Tibial nerve (tissue), 4 donors: ENCODE data around the gene NSD1. TPM values are rescaled to one million over a fixed set of nuclear protein-coding genes. Genes with fewer than 3 reads are reported as not detected.

Experiments used
- DNase-seq, 2 donors: peaks; one replicate each; pipeline ENCODE4 v3.0.0-alpha.2; 2019; ENCODE audit warnings: low spot score in 2 of 2
- H3K27ac ChIP-seq, 4 donors: fragments of 200-600 bp; sonication (generic) in 3 of 4; one replicate each; pipeline ENCODE4 v1.5.1; 2017 to 2019; ENCODE audit warnings: mild to moderate bottlenecking in 1 of 4
- H3K27me3 ChIP-seq, 2 donors: fragments of 200-600 bp; sonication (generic) in 1 of 2; one replicate each; pipeline versions ENCODE4 v1.5.1 to v1.6.0; 2017 to 2019
- H3K36me3 ChIP-seq, 3 donors: fragments of 200-600 bp; sonication (generic); one replicate each; pipeline ENCODE4 v1.5.1; 2018 to 2019
- H3K4me1 ChIP-seq, 4 donors: fragments of 200-600 bp; sonication (generic) in 3 of 4; one replicate each; pipeline ENCODE4 v1.5.1; 2017 to 2019
- H3K4me3 ChIP-seq, 4 donors: fragments of 200-600 bp; sonication (generic) in 3 of 4; one replicate each; pipeline ENCODE4 v1.5.1; 2017 to 2019; ENCODE audit warnings: mild to moderate bottlenecking in 1 of 4, moderate library complexity in 1 of 4
- H3K9me3 ChIP-seq, 4 donors: fragments of 200-600 bp; sonication (generic) in 3 of 4; one replicate each; pipeline ENCODE4 v1.5.1; 2017 to 2019
- EP300 ChIP-seq, 2 donors: sonication (generic); formaldehyde crosslinking; IDR thresholded peaks; one replicate each; pipeline ENCODE4 v1.6.1; 2017; ENCODE audit warnings: antibody characterized with exemption in 2 of 2, mild to moderate bottlenecking in 1 of 2
- POLR2A ChIP-seq, 2 donors: fragments of 450-650 bp; IDR thresholded peaks; one replicate each; pipeline ENCODE4 v1.6.1; 2017; ENCODE audit warnings: antibody characterized with exemption in 2 of 2, mild to moderate bottlenecking in 2 of 2, moderate library complexity in 2 of 2
- WGBS, 2 donors: methylation state at CpG; one replicate each; pipeline ENCODE4 v1.1.5; 2018; 5-methylcytosine and 5-hydroxymethylcytosine counted together
- total RNA-seq, 4 donors: library from RNA; depleted of rRNA; stranded (reverse); fragments of >200 nt; gene quantifications; one replicate each; pipeline ENCODE4 v1.1.0, GENCODE V29; 2016
- TF ChIP-seq, protein P1 (sequence below), 5 experiments: fragments of 200-600 bp in 3 of 5; fragments of 450-650 bp in 2 of 5; sonication (generic) in 3 of 5; IDR thresholded peaks; one replicate each; pipeline ENCODE4 v1.5.1; 2016 to 2019; ENCODE audit warnings: antibody characterized with exemption in 5 of 5, mild to moderate bottlenecking in 3 of 5, moderate library complexity in 2 of 5

NSD1 gene
- total RNA-seq, 4 donors from 2014 or later: 36.6 to 51.3 (median 40.7) TPM

- Histone ChIP-seq H3K4me1 (no peaks in the 10 kb centered on the region), H3K27ac (no peak overlapping the region), H3K9me3 (no peaks in the 10 kb centered on the region), H3K27me3 (no peaks in the 10 kb centered on the region), H3K4me3 (no peak overlapping the region), H3K36me3 (peaks cover 0 to 69% (median 4%) of the 10 kb centered on the region in 3 donors)
- DNase-seq: no peak
- WGBS, 2 donors: 94 to 95% methylated on average over 9 of the region's 9 CpGs
- TF ChIP-seq EP300 (IDR thresholded peaks at IDR 0.05) (no peak), POLR2A (IDR thresholded peaks at IDR 0.05) (no peak)
- TF ChIP-seq, protein P1, sequence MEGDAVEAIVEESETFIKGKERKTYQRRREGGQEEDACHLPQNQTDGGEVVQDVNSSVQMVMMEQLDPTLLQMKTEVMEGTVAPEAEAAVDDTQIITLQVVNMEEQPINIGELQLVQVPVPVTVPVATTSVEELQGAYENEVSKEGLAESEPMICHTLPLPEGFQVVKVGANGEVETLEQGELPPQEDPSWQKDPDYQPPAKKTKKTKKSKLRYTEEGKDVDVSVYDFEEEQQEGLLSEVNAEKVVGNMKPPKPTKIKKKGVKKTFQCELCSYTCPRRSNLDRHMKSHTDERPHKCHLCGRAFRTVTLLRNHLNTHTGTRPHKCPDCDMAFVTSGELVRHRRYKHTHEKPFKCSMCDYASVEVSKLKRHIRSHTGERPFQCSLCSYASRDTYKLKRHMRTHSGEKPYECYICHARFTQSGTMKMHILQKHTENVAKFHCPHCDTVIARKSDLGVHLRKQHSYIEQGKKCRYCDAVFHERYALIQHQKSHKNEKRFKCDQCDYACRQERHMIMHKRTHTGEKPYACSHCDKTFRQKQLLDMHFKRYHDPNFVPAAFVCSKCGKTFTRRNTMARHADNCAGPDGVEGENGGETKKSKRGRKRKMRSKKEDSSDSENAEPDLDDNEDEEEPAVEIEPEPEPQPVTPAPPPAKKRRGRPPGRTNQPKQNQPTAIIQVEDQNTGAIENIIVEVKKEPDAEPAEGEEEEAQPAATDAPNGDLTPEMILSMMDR (IDR thresholded peaks at IDR 0.05): no peak
Measured at GRCh38 chr5:177195307-177195952, 61.9 kb downstream of the NSD1 start.

GRCh38 chr5:177198738-177199137 lies 65.2 kb downstream of the NSD1 start:
- Histone ChIP-seq H3K4me3 (no peak overlapping the region), H3K27ac (no peak overlapping the region), H3K36me3 (peaks cover 0 to 65% (median 4%) of the 10 kb centered on the region in 3 donors), H3K27me3 (no peaks in the 10 kb centered on the region), H3K4me1 (no peaks in the 10 kb centered on the region), H3K9me3 (no peaks in the 10 kb centered on the region)
- TF ChIP-seq EP300 (IDR thresholded peaks at IDR 0.05) (no peak), POLR2A (IDR thresholded peaks at IDR 0.05) (no peak)
- TF ChIP-seq, protein P1 (IDR thresholded peaks at IDR 0.05): no peak
- no peak for DNase-seq
- 89 to 92% methylated on average over 5 of the region's 5 CpGs for WGBS, 2 donors

- TF ChIP-seq POLR2A (IDR thresholded peaks at IDR 0.05): no peak
- TF ChIP-seq, protein P1 (IDR thresholded peaks at IDR 0.05): no peak
Measured at GRCh38 chr5:177204281-177204680, 70.7 kb downstream of the NSD1 start.

GRCh38 chr5:177209610-177210009 lies 76.0 kb downstream of the NSD1 start:
- Histone ChIP-seq H3K27ac (no peak overlapping the region), H3K4me3 (no peak overlapping the region), H3K36me3 (peaks cover 0 to 94% (median 8%) of the 10 kb centered on the region in 3 donors), H3K4me1 (no peaks in the 10 kb centered on the region), H3K9me3 (no peaks in the 10 kb centered on the region), H3K27me3 (no peaks in the 10 kb centered on the region)
- WGBS, 2 donors: 45 to 75% methylated on average over 4 of the region's 4 CpGs
- no peak for TF ChIP-seq POLR2A (IDR thresholded peaks at IDR 0.05)
- TF ChIP-seq, protein P1 (IDR thresholded peaks at IDR 0.05): no peak
- TF ChIP-seq EP300 (IDR thresholded peaks at IDR 0.05): no peak
- DNase-seq: no peak

More at GRCh38 chr5:177204281-177204680, 70.7 kb downstream of the NSD1 start:
- Histone ChIP-seq H3K27me3 (no peaks in the 10 kb centered on the region), H3K27ac (no peak overlapping the region), H3K4me1 (no peaks in the 10 kb centered on the region), H3K4me3 (no peak overlapping the region), H3K9me3 (no peaks in the 10 kb centered on the region), H3K36me3 (peaks cover 0 to 73% (median 0%) of the 10 kb centered on the region in 3 donors)
- WGBS, 2 donors: 91 to 94% methylated on average over 9 of the region's 9 CpGs
- no peak for DNase-seq

- no peak for TF ChIP-seq POLR2A (IDR thresholded peaks at IDR 0.05)
- no peak for TF ChIP-seq EP300 (IDR thresholded peaks at IDR 0.05)
- TF ChIP-seq, protein P1 (IDR thresholded peaks at IDR 0.05): no peak
Measured at GRCh38 chr5:177212242-177212641, 78.7 kb downstream of the NSD1 start.

More at GRCh38 chr5:177212242-177212641, 78.7 kb downstream of the NSD1 start:
- no peak overlapping the region for H3K4me3 ChIP-seq
- no peak overlapping the region for H3K27ac ChIP-seq
- H3K4me1 ChIP-seq: no peaks in the 10 kb centered on the region
- peaks cover 0 to 82% (median 11%) of the 10 kb centered on the region in 3 donors for H3K36me3 ChIP-seq
- no peaks in the 10 kb centered on the region for H3K27me3 ChIP-seq
- WGBS, 2 donors: 60 to 63% methylated on average over 3 of the region's 3 CpGs
- no peaks in the 10 kb centered on the region for H3K9me3 ChIP-seq
- no peak for DNase-seq
